Activated T-cell treated with anti-CD3 and anti-CD28 coated beads, Interleukin-2, amount 50 U/mL, for 72 hours (primary cell): ENCODE results near the gene FAM117A. TPM values are rescaled to one million over a fixed set of nuclear protein-coding genes. Genes with fewer than 3 reads are reported as not detected.

Source experiments
- ATAC-seq, 2 donors: fragments of 150-1000 bp; cut with Tn5 transposase; replicated peaks in 1 of 2; 2 replicates each; pipeline ENCODE4 v1.10.0; 2021; ENCODE audit warnings: moderate library complexity in 2 of 2, mild to moderate bottlenecking in 1 of 2
- DNase-seq, 2 donors: peaks; one replicate each; pipeline ENCODE4 v3.0.0; 2021 to 2022; ENCODE audit warnings: mixed read lengths in 1 of 2
- H3K27ac Mint-ChIP-seq: one replicate; pipeline ENCODE4 v1.8.0; 2022; ENCODE audit warnings: mild to moderate bottlenecking, moderate library complexity, mixed read lengths
- H3K27me3 Mint-ChIP-seq: one replicate; pipeline ENCODE4 v1.8.0; 2022; ENCODE audit warnings: low read depth, mixed read lengths
- H3K36me3 Mint-ChIP-seq, 2 donors: one replicate each; pipeline ENCODE4 v1.8.0; 2022; ENCODE audit warnings: mixed read lengths in 2 of 2, mild to moderate bottlenecking in 1 of 2; ENCODE audit not compliant: insufficient read depth in 2 of 2
- H3K4me1 Mint-ChIP-seq: one replicate; pipeline ENCODE4 v1.8.0; 2022; ENCODE audit warnings: low read depth, mixed read lengths
- H3K4me3 Mint-ChIP-seq, 2 donors: one replicate each; pipeline ENCODE4 v1.8.0; 2022; ENCODE audit warnings: mild to moderate bottlenecking in 2 of 2, mixed read lengths in 2 of 2, moderate library complexity in 2 of 2
- H3K9me3 Mint-ChIP-seq, 2 donors: one replicate each; pipeline ENCODE4 v1.8.0; 2022; ENCODE audit warnings: mixed read lengths in 2 of 2
- total RNA-seq, 2 donors: library from RNA; stranded (reverse); gene quantifications; one replicate each; pipeline ENCODE4 v1.2.3, GENCODE V29; 2022

Gene FAM117A
- total RNA-seq, 2 donors from 2014 or later, result 19.5 to 29.3 TPM

- Mint-ChIP-seq H3K4me1 (peaks cover 40% of the 10 kb centered on the region), H3K36me3 (peaks cover 4 to 12% of the 10 kb centered on the region in 2 donors), H3K27me3 (no peaks in the 10 kb centered on the region), H3K27ac (peak overlapping the region; percentile 16), H3K9me3 (no peaks in the 10 kb centered on the region), H3K4me3 (no peak overlapping the region)
- no peak for DNase-seq
- no peak for ATAC-seq
Observed at GRCh38 chr17:49705254-49705653, 58.7 kb downstream of the FAM117A start.

GRCh38 chr17:49703557-49704277, 60.2 kb downstream of the FAM117A start:
- Mint-ChIP-seq H3K9me3 (no peaks in the 10 kb centered on the region), H3K4me1 (peaks cover 37% of the 10 kb centered on the region), H3K27ac (peak overlapping the region; percentile 74), H3K4me3 (no peak overlapping the region), H3K27me3 (no peaks in the 10 kb centered on the region), H3K36me3 (peaks cover 4 to 16% of the 10 kb centered on the region in 2 donors)
- DNase-seq (no peak), ATAC-seq (no peak)

DNA sequence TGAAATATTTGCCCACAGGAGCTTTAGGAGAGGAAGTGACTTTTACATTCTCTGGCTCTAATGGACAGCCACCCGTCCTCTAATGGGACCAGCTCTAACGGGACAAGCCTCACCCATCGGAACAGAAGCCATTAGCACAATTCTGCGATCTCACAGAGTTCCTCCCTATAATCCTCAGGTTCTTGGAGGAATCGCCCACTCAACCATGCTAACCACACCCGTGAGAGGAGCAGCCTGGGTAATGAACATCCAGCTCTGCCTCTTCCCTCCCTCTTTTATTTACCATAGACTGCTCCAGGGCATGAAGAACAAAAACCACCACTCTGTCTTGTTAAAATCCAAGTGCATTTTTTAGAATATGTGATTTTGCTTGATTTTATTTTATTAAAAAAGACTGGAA, 63.0 kb downstream of the FAM117A start:
- Mint-ChIP-seq H3K4me1 (peaks cover 25% of the 10 kb centered on the region), H3K27me3 (no peaks in the 10 kb centered on the region), H3K9me3 (no peaks in the 10 kb centered on the region), H3K36me3 (peaks cover 2 to 16% of the 10 kb centered on the region in 2 donors), H3K27ac (peak overlapping the region; percentile 18), H3K4me3 (no peak overlapping the region)
- no peak for DNase-seq
- ATAC-seq, result no peak

- peaks cover 25% of the 10 kb centered on the region for H3K4me1 Mint-ChIP-seq
- no peak overlapping the region for H3K4me3 Mint-ChIP-seq
- no peak for DNase-seq
- peaks cover 0 to 12% of the 10 kb centered on the region in 2 donors for H3K36me3 Mint-ChIP-seq
- no peaks in the 10 kb centered on the region for H3K27me3 Mint-ChIP-seq
- ATAC-seq, result no peak
- H3K9me3 Mint-ChIP-seq, result no peaks in the 10 kb centered on the region
- no peak overlapping the region for H3K27ac Mint-ChIP-seq
Observed at GRCh38 chr17:49699966-49700575, 63.9 kb downstream of the FAM117A start.

- no peak for DNase-seq
- Mint-ChIP-seq H3K27me3 (no peaks in the 10 kb centered on the region), H3K9me3 (no peaks in the 10 kb centered on the region), H3K4me3 (no peak overlapping the region), H3K27ac (no peak overlapping the region), H3K36me3 (peaks cover 0 to 8% of the 10 kb centered on the region in 2 donors), H3K4me1 (peaks cover 26% of the 10 kb centered on the region)
- no peak for ATAC-seq
Observed at GRCh38 chr17:49698005-49698404, 65.9 kb downstream of the FAM117A start.

- Mint-ChIP-seq H3K4me1 (peaks cover 32% of the 10 kb centered on the region), H3K27ac (peak overlapping the region; percentile 43), H3K4me3 (peak overlapping the region; percentile 66 to 75), H3K36me3 (peaks cover 0 to 6% of the 10 kb centered on the region in 2 donors), H3K27me3 (no peaks in the 10 kb centered on the region), H3K9me3 (no peaks in the 10 kb centered on the region)
- ATAC-seq, result peak; percentile 97
- DNase-seq, result peak; percentile 83 to 87
Observed at GRCh38 chr17:49696233-49696761, 67.6 kb downstream of the FAM117A start.

DNA sequence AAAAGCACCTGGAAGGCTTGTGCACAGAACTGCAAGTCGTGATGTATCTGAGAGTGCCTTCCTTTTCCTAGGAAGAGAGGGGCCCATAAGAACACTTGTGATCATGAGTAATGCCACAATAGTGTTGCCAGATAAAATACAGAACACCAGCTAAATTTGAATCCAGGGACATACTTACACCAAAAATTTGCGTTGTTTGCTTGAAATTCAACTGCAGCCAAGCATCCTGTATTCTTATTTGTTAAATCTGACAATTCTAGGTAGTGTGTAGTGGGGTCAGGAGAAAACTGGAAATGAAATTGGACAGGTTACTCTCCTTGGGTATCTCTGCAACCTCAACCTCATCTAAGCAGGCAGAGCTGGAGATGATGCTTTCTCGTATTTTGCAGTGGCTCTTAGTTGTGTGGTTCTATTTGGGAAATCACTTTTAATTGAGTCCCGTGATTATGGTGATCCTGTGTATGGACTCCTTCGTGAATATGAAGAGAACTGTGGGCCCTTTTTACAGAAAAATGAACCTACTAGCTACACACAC, 68.2 kb downstream of the FAM117A start:
- peaks cover 37% of the 10 kb centered on the region for H3K4me1 Mint-ChIP-seq
- DNase-seq, result no peak

DNA sequence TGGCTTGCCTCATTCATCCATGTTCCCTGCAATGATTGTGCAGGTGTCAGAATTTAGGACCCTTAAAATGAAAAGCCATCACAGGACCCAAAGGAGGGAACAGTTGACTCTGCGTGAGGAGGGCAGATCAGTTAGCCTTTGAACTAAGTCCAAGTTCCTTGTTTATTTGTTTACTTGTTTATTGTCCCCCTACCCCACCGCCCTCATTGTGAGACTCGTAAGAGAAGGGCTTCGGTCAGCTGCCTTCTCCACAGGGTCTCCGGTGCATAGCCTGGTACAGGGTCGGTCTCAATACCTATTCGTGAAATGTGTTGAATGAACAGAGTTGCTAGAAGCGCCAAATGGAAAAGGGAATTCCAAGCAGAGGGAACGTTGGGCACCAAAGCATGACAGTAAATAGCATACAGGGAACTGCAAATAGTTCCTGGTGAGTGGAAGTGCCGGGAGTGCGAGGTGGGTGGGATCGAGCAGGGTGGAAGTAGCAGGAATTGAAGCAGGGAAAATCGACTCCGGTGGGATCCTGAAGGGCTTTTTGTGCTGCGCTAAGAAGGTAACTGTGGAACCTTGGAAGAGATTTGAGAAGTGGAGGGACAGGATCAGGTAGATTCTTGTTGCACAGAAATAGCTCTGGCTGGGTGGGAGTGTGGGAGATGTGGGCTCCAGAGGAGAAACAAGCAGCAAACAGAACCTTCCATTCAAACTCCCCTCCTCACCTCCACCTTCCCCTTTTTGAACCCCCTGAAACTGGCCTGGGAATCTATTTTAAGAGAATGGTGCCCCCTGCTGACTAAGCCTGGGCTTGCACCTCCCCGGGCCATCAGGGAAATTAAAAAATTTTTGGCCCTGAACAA, 68.9 kb downstream of the FAM117A start:
- ATAC-seq, result peak; percentile 12 to 14
- H3K4me3 Mint-ChIP-seq, result peak overlapping the region; percentile 66 to 75
- peaks cover 38% of the 10 kb centered on the region for H3K4me1 Mint-ChIP-seq
- H3K36me3 Mint-ChIP-seq, result peaks cover 0 to 3% of the 10 kb centered on the region in 2 donors
- peak; percentile 71 to 78 for DNase-seq
- H3K9me3 Mint-ChIP-seq, result no peaks in the 10 kb centered on the region
- peak overlapping the region; percentile 43 for H3K27ac Mint-ChIP-seq
- H3K27me3 Mint-ChIP-seq, result no peaks in the 10 kb centered on the region

More for the DNA sequence above, 68.2 kb downstream of the FAM117A start:
- peak; percentile 38 to 43 for ATAC-seq
- H3K36me3 Mint-ChIP-seq, result peaks cover 0 to 3% of the 10 kb centered on the region in 2 donors
- H3K27ac Mint-ChIP-seq, result peak overlapping the region; percentile 43
- no peaks in the 10 kb centered on the region for H3K27me3 Mint-ChIP-seq
- no peaks in the 10 kb centered on the region for H3K9me3 Mint-ChIP-seq
- peak overlapping the region; percentile 66 to 75 for H3K4me3 Mint-ChIP-seq

DNA sequence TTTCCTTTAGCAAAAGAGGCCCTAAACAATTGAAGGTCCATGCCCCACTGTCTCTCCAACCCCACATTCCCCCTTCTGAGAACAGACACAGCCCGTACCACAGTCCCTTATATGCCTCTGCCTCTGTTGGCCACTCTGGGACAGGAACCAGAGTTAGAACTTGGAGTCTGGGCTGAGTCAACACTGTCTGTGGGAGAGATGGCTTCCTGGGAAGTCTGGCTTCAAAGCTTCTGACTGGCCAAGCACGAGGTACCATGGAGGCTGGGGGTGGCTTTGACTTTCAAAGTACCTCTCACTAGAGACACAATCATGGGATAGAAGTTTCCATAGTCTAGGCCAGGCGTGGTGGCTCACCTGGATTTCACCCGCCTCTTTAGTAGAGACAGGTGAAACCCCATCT, 71.2 kb downstream of the FAM117A start:
- peaks cover 0 to 1% of the 10 kb centered on the region in 2 donors for H3K9me3 Mint-ChIP-seq
- no peaks in the 10 kb centered on the region for H3K27me3 Mint-ChIP-seq
- DNase-seq, result no peak
- peaks cover 3 to 5% of the 10 kb centered on the region in 2 donors for H3K36me3 Mint-ChIP-seq
- ATAC-seq, result no peak
- no peak overlapping the region for H3K4me3 Mint-ChIP-seq
- peaks cover 50% of the 10 kb centered on the region for H3K4me1 Mint-ChIP-seq
- peak overlapping the region; percentile 51 for H3K27ac Mint-ChIP-seq

DNA sequence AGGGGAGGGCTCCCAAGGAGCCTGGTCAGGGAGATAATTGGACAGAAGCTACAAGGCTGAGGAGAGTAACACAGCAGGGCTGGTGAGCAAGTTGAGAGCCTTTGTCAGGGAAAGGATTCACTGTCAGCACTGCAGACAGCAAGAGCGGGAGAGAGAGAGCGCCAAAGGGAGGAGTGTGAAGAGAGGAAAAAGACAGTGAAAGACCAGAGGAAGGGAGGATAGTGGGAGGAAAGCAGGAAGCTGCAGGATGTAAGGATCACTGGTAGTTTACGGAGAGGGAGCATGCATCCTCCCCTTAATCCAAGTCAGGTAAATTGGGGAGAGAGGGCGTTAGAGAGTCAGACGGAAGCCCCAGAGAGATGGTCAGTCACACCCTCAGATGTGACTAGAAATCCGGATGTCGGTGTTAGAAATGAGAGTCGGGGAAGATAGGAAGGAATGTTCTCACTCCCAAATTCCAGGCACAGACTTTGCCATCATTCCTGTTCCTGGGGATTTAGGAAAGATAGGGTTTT, 72.2 kb downstream of the FAM117A start:
- Mint-ChIP-seq H3K36me3 (peaks cover 3 to 5% of the 10 kb centered on the region in 2 donors), H3K27ac (no peak overlapping the region), H3K4me3 (no peak overlapping the region), H3K9me3 (peaks cover 0 to 1% of the 10 kb centered on the region in 2 donors), H3K4me1 (peaks cover 57% of the 10 kb centered on the region), H3K27me3 (no peaks in the 10 kb centered on the region)
- no peak for ATAC-seq
- no peak for DNase-seq

DNA sequence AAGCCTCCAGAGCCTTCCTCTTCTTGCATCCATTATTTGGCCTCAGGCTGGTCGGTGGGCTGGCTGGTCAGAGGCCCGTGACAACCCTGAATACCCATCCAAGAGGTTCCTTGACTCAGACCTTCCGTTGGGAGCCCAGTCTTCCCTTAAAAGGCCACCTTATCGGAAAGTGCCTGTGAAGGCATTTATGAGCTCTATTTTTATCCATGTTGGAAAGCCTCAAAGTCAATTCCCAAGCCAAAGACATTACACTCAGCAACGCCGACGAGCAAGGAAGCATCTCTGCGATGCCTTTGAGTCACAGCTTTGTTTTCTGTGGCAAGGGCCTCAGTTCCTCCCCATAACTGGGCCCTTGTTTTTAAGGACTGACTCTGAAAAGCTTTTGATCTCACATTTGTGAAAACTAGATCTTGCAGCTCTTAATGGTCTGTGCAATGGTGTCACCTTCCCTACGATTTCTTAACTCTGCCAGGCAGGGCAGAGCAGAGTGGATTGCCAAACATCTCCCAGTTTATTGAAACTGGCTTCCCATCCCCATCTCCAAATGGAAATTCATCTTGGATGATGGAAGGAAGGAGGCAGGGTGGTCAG, 72.8 kb downstream of the FAM117A start:
- Mint-ChIP-seq H3K4me1 (peaks cover 53% of the 10 kb centered on the region), H3K27ac (no peak overlapping the region), H3K27me3 (no peaks in the 10 kb centered on the region), H3K36me3 (peaks cover 3 to 5% of the 10 kb centered on the region in 2 donors), H3K4me3 (peak overlapping the region; percentile 12 to 15), H3K9me3 (peaks cover 0 to 1% of the 10 kb centered on the region in 2 donors)
- ATAC-seq (no peak), DNase-seq (no peak)

DNA sequence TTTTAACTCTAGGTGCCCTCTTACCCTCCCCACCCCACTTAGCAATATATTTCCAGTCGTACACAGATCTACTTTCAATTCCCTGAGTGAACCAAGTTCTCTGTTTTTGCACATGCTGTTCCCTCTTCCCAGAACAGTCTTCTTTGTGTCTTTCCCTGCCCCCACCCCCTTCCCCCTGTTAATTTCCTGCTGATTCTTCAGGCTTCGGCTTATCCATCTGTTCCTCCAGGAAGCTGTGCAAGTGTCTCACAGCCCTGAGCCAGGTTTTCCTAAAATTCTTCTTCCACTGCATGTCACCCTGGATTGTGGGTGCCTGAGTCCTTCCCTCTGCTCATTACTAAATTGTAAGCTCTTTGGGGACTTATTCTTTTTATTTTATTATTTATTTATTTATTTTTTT, 73.7 kb downstream of the FAM117A start:
- no peak overlapping the region for H3K27ac Mint-ChIP-seq
- H3K4me1 Mint-ChIP-seq, result peaks cover 44% of the 10 kb centered on the region
- H3K36me3 Mint-ChIP-seq, result peaks cover 3 to 5% of the 10 kb centered on the region in 2 donors
- H3K4me3 Mint-ChIP-seq, result no peak overlapping the region
- DNase-seq, result no peak
- no peaks in the 10 kb centered on the region for H3K27me3 Mint-ChIP-seq
- peaks cover 0 to 1% of the 10 kb centered on the region in 2 donors for H3K9me3 Mint-ChIP-seq
- no peak for ATAC-seq
